IMR-90 (cell line): Measurements from ENCODE around the gene TMCC1. TPM values are rescaled to one million over a fixed set of nuclear protein-coding genes. Genes with fewer than 3 reads are reported as not detected.

ENCODE experiments used
- ATAC-seq: fragments of 200-7000 bp; cut with Tn5 transposase; 2 replicates; pipeline ENCODE4 v1.9.1; 2020; ENCODE audit warnings: low read depth, mild to moderate bottlenecking, moderate library complexity
- BruUV-seq: library from RNA; stranded (reverse); fragments of 400-500 nt; replicated peaks from 2 replicates; lab custom pipeline; 2021; lab: Mats Ljungman, UMichigan
- CTCF ChIA-PET: fragments of 300-600 bp; formaldehyde crosslinking; extraction: SDS; loops from one replicate; lab custom pipeline; 2021; ENCODE audit warnings: antibody characterized with exemption; lab: Yijun Ruan, JAX
- POLR2A ChIA-PET: fragments of 300-600 bp; sonication (Branson Sonifier 250); formaldehyde crosslinking; loops from one replicate; lab custom pipeline; 2022; ENCODE audit warnings: antibody characterized with exemption; ENCODE audit not compliant: unreplicated experiment; lab: Charles Lee
- DNase-seq: peaks from one replicate; pipeline ENCODE4 v3.0.0; 2013
- H2AFZ ChIP-seq: replicated peaks from 2 replicates; pipeline ENCODE3; 2013; ENCODE audit warnings: low read length, mild to moderate bottlenecking; ENCODE audit not compliant: poor library complexity
- H2AK5ac ChIP-seq: 2 replicates; pipeline ENCODE4 v1.6.1; 2013; ENCODE audit warnings: low read depth, low read length, inconsistent platforms
- H2AK9ac ChIP-seq: replicated peaks from 2 replicates; pipeline ENCODE3; 2013; ENCODE audit warnings: mild to moderate bottlenecking, low read depth, low read length, moderate library complexity; ENCODE audit not compliant: poor library complexity
- H2BK120ac ChIP-seq: 2 replicates; pipeline ENCODE4 v1.6.1; 2013; ENCODE audit warnings: low read depth, low read length, inconsistent platforms
- H2BK15ac ChIP-seq: 3 replicates; pipeline ENCODE4 v1.6.1; 2013; ENCODE audit warnings: low read depth, low read length, inconsistent platforms
- H2BK20ac ChIP-seq: 2 replicates; pipeline ENCODE4 v1.6.1; 2013; ENCODE audit warnings: low read depth, mild to moderate bottlenecking, inconsistent platforms, low read length, moderate library complexity
- H2BK5ac ChIP-seq: 2 replicates; pipeline ENCODE4 v1.6.1; 2013; ENCODE audit warnings: mild to moderate bottlenecking, low read depth, low read length, inconsistent platforms; ENCODE audit not compliant: poor library complexity, severe bottlenecking
- H3K14ac ChIP-seq: replicated peaks from 2 replicates; pipeline ENCODE4 v1.6.1; 2013; ENCODE audit warnings: low read depth, low read length, inconsistent platforms
- H3K18ac ChIP-seq: 2 replicates; pipeline ENCODE4 v1.6.1; 2013; ENCODE audit warnings: low read depth, low read length, control low read depth
- H3K23ac ChIP-seq: 2 replicates; pipeline ENCODE4 v1.6.1; 2013; ENCODE audit warnings: low read depth, low read length, inconsistent platforms
- H3K27ac ChIP-seq: 2 replicates; pipeline ENCODE4 v1.5.1; 2013; ENCODE audit warnings: mild to moderate bottlenecking, control low read depth, low read length; ENCODE audit not compliant: insufficient read depth
- H3K27me3 ChIP-seq: 2 replicates; pipeline ENCODE4 v1.6.1; 2013; ENCODE audit warnings: low read length; ENCODE audit not compliant: control insufficient read depth, insufficient read depth
- H3K36me3 ChIP-seq: 2 replicates; pipeline ENCODE4 v1.6.1; 2013; ENCODE audit warnings: low read length, mixed read lengths; ENCODE audit not compliant: control insufficient read depth, insufficient read depth
- H3K4ac ChIP-seq: 2 replicates; pipeline ENCODE4 v1.6.1; 2013; ENCODE audit warnings: low read depth, low read length, inconsistent platforms
- H3K4me1 ChIP-seq: 2 replicates; pipeline ENCODE4 v1.6.1; 2013; ENCODE audit warnings: low read length, mixed read lengths; ENCODE audit not compliant: control insufficient read depth, insufficient read depth
- H3K4me2 ChIP-seq: 2 replicates; pipeline ENCODE4 v1.6.1; 2013; ENCODE audit warnings: low read depth, mild to moderate bottlenecking, control low read depth, low read length, moderate library complexity
- H3K4me3 ChIP-seq: 2 replicates; pipeline ENCODE4 v1.5.1; 2013; ENCODE audit warnings: low read depth, mild to moderate bottlenecking, control low read depth, low read length, moderate library complexity; ENCODE audit not compliant: insufficient read depth
- H3K56ac ChIP-seq: 2 replicates; pipeline ENCODE4 v1.6.1; 2013; ENCODE audit warnings: low read length, inconsistent platforms; ENCODE audit not compliant: insufficient read depth; ENCODE audit errors: extremely low read depth
- H3K79me1 ChIP-seq, 2 experiments: 2 replicates each; pipeline ENCODE4 v1.6.1; 2013; ENCODE audit warnings: low read length in 2 of 2, inconsistent platforms in 1 of 2, low read depth in 1 of 2
- H3K9ac ChIP-seq: 2 replicates; pipeline ENCODE4 v1.6.1; 2013; ENCODE audit warnings: low read depth, low read length, control low read depth
- H3K9me1 ChIP-seq: 2 replicates; pipeline ENCODE4 v1.6.1; 2013; ENCODE audit warnings: low read length, inconsistent platforms; ENCODE audit not compliant: insufficient read depth
- H3K9me3 ChIP-seq: 2 replicates; pipeline ENCODE4 v1.6.1; 2013; ENCODE audit warnings: low read length; ENCODE audit not compliant: control insufficient read depth, insufficient read depth
- H4K20me1 ChIP-seq: 2 replicates; pipeline ENCODE4 v1.6.1; 2013; ENCODE audit warnings: low read length, inconsistent platforms; ENCODE audit not compliant: insufficient read depth
- H4K5ac ChIP-seq: 2 replicates; pipeline ENCODE4 v1.6.1; 2013; ENCODE audit warnings: mild to moderate bottlenecking, low read depth, low read length, control low read depth
- H4K8ac ChIP-seq, 2 experiments: 2 replicates each; pipeline ENCODE4 v1.6.1; 2013; ENCODE audit warnings: low read depth in 2 of 2, low read length in 2 of 2, control low read depth in 1 of 2, inconsistent platforms in 1 of 2
- H4K91ac ChIP-seq: 2 replicates; pipeline ENCODE4 v1.6.1; 2013; ENCODE audit warnings: low read depth, low read length, inconsistent platforms; ENCODE audit not compliant: insufficient read depth
- BHLHE40 ChIP-seq: fragments of 150-350 bp; IDR thresholded peaks from 2 replicates; pipeline ENCODE4 v1.6.1; 2016; ENCODE audit warnings: mild to moderate bottlenecking, low read depth, low read length
- CEBPB ChIP-seq: IDR thresholded peaks from 2 replicates; pipeline ENCODE4 v1.6.1; 2012; ENCODE audit warnings: low read depth, low read length, improper control_type of control experiment
- FOS ChIP-seq: fragments of 150-350 bp; IDR thresholded peaks from 2 replicates; pipeline ENCODE4 v1.6.1; 2016; ENCODE audit warnings: low read depth, low read length
- MXI1 ChIP-seq: IDR thresholded peaks from 2 replicates; pipeline ENCODE4 v1.6.1; 2012; ENCODE audit warnings: low read depth, mild to moderate bottlenecking, low read length, moderate library complexity, borderline replicate concordance
- NFE2L2 ChIP-seq: fragments of 150-350 bp; IDR thresholded peaks from 2 replicates; pipeline ENCODE4 v1.6.1; 2016; ENCODE audit warnings: low read depth, mild to moderate bottlenecking, low read length
- POLR2A ChIP-seq: IDR thresholded peaks from 2 replicates; pipeline ENCODE4 v1.6.1; 2012; ENCODE audit warnings: mild to moderate bottlenecking, low read depth, low read length
- RCOR1 ChIP-seq: IDR thresholded peaks from 2 replicates; pipeline ENCODE4 v1.6.1; 2012; ENCODE audit warnings: mild to moderate bottlenecking, low read length, improper control_type of control experiment; ENCODE audit not compliant: insufficient replicate concordance
- RFX5 ChIP-seq: IDR thresholded peaks from 2 replicates; pipeline ENCODE4 v1.8.0; 2012; ENCODE audit warnings: low read depth, mild to moderate bottlenecking, low read length, moderate library complexity
- WGBS, 2 experiments: methylation state at CpG; one replicate each; pipeline versions ENCODE4 v1.1.5 to v1.1.7; 2013; ENCODE audit warnings: missing lambda C conversion rate in 2 of 2; ENCODE audit not compliant: insufficient read length in 1 of 2; ENCODE audit errors: extremely low coverage in 2 of 2; 5-methylcytosine and 5-hydroxymethylcytosine counted together
- dilution Hi-C: fragments of 300-500 bp; cut with HindIII; formaldehyde crosslinking; loops from one replicate; pipeline ENCODE4 v1.14.3; 2018; ENCODE audit warnings: low sequenced_read_pairs; ENCODE audit not compliant: unreplicated experiment
- in situ Hi-C: fragments of 300-500 bp; cut with MboI; formaldehyde crosslinking; loops from 3 replicates; pipeline ENCODE4 v1.14.3; 2019; ENCODE audit warnings: low sequenced_read_pairs, inconsistent platforms, mixed read lengths
- intact Hi-C: fragments of 100-400 bp; cut with micrococcal nuclease; formaldehyde crosslinking; loops from 2 replicates; pipeline ENCODE4 v1.10.0; 2022
- polyA plus RNA-seq, 3 experiments: library from polyadenylated mRNA; depleted of rRNA; stranded (reverse); fragments of >200 nt; gene quantifications; 2 replicates each; pipeline ENCODE4 v1.2.3, GENCODE V29; 2012; ENCODE audit warnings: low replicate concordance in 1 of 3
- total RNA-seq: library from RNA; depleted of rRNA; stranded (reverse); fragments of >200 nt; gene quantifications from 2 replicates; pipeline ENCODE4 v1.2.3, GENCODE V29; 2012
- TF ChIP-seq, protein P1 (sequence below): conservative IDR thresholded peaks from 2 replicates; pipeline ENCODE4 v1.5.1; 2012; ENCODE audit warnings: mild to moderate bottlenecking, low read depth, low read length, improper control_type of control experiment
- TF ChIP-seq, protein P2 (sequence below): fragments of 150-350 bp; IDR thresholded peaks from 2 replicates; pipeline ENCODE4 v1.6.1; 2017; ENCODE audit warnings: mild to moderate bottlenecking, antibody characterized with exemption, low read length, low read depth

The TMCC1 gene
- total and polyA plus RNA-seq, 2 of the 4 experiments (the other 2 are of a cell fraction) = 5.0 to 7.3 TPM

DNA sequence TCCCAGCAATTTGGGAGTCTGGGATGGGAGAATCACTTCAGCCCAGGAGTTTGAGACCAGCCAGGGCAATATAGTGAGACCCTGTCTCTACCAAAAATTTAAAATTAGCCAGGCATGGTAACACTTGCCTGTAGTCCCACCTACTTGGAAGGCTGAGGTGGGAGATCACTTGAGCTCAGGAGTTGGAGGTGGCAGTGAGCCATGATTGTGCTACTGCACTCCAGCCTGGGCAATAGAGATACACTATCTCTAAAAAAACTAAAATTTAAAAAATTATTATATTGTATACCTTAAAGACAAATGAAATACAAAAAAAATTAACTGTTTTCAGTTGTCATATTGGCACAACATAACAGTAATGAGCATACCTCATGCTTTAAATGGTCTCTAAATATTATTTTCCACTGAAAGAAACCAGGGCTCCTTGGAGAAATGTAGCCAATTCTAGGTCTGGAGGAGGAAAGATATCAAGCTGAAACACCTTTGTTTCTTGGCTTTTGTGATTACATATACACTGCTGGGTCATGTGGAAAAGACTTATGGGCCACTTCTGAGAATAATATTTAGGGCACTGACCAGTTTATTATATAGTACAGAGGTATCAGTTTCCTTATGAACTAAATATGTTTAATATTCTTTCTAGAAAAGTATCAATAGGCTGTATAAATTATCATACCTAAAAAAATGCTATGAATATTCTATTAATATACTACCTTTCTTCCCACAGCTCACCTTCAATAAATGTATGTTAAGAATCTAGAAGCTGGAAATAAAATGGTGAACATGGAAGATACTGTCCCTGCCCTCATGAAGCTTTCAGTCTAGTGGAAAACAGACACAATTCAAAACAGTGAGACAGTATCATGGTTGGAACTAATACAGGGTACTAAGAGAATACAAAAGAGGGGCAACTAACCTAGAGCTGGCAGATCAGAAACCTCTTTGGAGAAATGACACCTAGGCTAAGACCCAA, 119.5 kb downstream of the TMCC1 start (continued):
- TF ChIP-seq FOS = no peak
- no peak for TF ChIP-seq POLR2A

DNA sequence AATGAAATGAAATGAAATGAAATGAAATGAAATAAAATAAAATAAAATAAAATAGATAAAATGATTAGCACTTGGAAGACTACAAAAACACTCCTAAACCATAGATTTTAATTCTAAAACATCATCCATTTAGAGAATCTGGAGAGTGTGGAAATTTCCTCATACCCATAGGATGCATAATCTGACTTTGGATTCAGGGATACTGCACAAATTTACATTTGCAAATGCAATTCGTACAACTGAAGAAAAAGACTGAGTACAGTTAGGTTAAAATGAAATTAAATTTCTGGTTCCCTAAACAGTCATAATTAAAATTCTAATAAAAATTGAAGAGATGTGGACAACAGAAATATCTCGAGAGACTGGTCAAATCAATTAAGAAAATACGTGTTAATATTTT, 122.9 kb downstream of the TMCC1 start:
- CTCF ChIA-PET = interaction anchor here (1.0 kb wide), 1 partner anchor 23 kb away, joined by 3 read pairs; no protein-coding TSS in a partner anchor

More for the DNA sequence above, 122.9 kb downstream of the TMCC1 start:
- no peak overlapping the region for H3K23ac ChIP-seq
- 0 out of 2 replicates have a peak, but pooled peaks cover 1% of the 10 kb centered on the region for H3K4me1 ChIP-seq
- H3K27ac ChIP-seq = no peak overlapping the region
- no peak overlapping the region for H3K9ac ChIP-seq
- intact Hi-C loops = no loop called here
- H3K9me1 ChIP-seq = no peaks in the 10 kb centered on the region
- H3K4me2 ChIP-seq = no peak overlapping the region
- POLR2A ChIA-PET = no interaction called here
- no peak overlapping the region for H4K8ac ChIP-seq
- no peak for ATAC-seq
- H3K4ac ChIP-seq = no peak overlapping the region
- no peak overlapping the region for H2BK15ac ChIP-seq
- no peaks in the 10 kb centered on the region for H3K27me3 ChIP-seq
- H2BK120ac ChIP-seq = no peak overlapping the region
- in situ Hi-C loops = no loop called here
- no peak overlapping the region for H4K5ac ChIP-seq
- H3K14ac ChIP-seq = no peak overlapping the region
- no TSS peak for BruUV-seq
- H2BK20ac ChIP-seq = no peak overlapping the region
- no peak overlapping the region for H2AFZ ChIP-seq
- 0 out of 2 replicates have a peak, but pooled peaks cover 2% of the 10 kb centered on the region for H3K36me3 ChIP-seq
- H3K56ac ChIP-seq = no peak overlapping the region
- no peak overlapping the region for H3K18ac ChIP-seq
- no peaks in the 10 kb centered on the region for H3K9me3 ChIP-seq
- no peak overlapping the region for H2AK9ac ChIP-seq
- no peak for DNase-seq
- no peak overlapping the region for H3K4me3 ChIP-seq
- dilution Hi-C loops = no loop called here
- no peak overlapping the region for H2BK5ac ChIP-seq
- H2AK5ac ChIP-seq = no peak overlapping the region
- no CpG with 5 or more reads among the region's 3 CpGs for WGBS, 2 experiments
- no peaks in the 10 kb centered on the region for H4K20me1 ChIP-seq
- no peak for TF ChIP-seq BHLHE40
- TF ChIP-seq CEBPB = no peak
- no peak for TF ChIP-seq NFE2L2
- TF ChIP-seq MXI1 = no peak
- TF ChIP-seq, protein P1, sequence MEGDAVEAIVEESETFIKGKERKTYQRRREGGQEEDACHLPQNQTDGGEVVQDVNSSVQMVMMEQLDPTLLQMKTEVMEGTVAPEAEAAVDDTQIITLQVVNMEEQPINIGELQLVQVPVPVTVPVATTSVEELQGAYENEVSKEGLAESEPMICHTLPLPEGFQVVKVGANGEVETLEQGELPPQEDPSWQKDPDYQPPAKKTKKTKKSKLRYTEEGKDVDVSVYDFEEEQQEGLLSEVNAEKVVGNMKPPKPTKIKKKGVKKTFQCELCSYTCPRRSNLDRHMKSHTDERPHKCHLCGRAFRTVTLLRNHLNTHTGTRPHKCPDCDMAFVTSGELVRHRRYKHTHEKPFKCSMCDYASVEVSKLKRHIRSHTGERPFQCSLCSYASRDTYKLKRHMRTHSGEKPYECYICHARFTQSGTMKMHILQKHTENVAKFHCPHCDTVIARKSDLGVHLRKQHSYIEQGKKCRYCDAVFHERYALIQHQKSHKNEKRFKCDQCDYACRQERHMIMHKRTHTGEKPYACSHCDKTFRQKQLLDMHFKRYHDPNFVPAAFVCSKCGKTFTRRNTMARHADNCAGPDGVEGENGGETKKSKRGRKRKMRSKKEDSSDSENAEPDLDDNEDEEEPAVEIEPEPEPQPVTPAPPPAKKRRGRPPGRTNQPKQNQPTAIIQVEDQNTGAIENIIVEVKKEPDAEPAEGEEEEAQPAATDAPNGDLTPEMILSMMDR = no peak
- no peak for TF ChIP-seq RCOR1
- TF ChIP-seq, protein P2, sequence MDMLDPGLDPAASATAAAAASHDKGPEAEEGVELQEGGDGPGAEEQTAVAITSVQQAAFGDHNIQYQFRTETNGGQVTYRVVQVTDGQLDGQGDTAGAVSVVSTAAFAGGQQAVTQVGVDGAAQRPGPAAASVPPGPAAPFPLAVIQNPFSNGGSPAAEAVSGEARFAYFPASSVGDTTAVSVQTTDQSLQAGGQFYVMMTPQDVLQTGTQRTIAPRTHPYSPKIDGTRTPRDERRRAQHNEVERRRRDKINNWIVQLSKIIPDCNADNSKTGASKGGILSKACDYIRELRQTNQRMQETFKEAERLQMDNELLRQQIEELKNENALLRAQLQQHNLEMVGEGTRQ = no peak
- TF ChIP-seq POLR2A = no peak
- no peak for TF ChIP-seq RFX5
- H4K91ac ChIP-seq = no peak overlapping the region
- H3K79me1 ChIP-seq = no peaks in the 10 kb centered on the region; a peak in 2 of 4 replicates
